Stimulated activated CD8-positive, alpha-beta memory T cell treated with anti-CD3 and anti-CD28 coated beads, Interleukin-12 subunit alpha, Interleukin-12 subunit beta, amount 100 ng/mL, for 24 hours (primary cell): ENCODE data around the gene CHRDL1.
"Not testable (repeated sequence)": the region's sequence is repeated elsewhere in the genome, so short reads cannot be mapped to it uniquely, and the experiment has no call there.

ENCODE experiments used
- DNase-seq: peaks from one replicate; pipeline ENCODE4 v3.0.0-alpha.2; 2020; ENCODE audit errors: extremely low read depth

CHRDL1 gene

GRCh38 chrX:110665223-110666002 lies 130.2 kb downstream of the CHRDL1 start:
- no peak for DNase-seq

- no peak for DNase-seq
Observed at GRCh38 chrX:110657073-110657472, 138.5 kb downstream of the CHRDL1 start.

- DNase-seq: not testable (repeated sequence)
Observed at GRCh38 chrX:110654280-110654679, 141.3 kb downstream of the CHRDL1 start.

- no peak for DNase-seq
Observed at GRCh38 chrX:110646386-110646785, 149.2 kb downstream of the CHRDL1 start.
